K562 (cell line): ENCODE results near the gene CELSR2. TPM values are rescaled to one million over a fixed set of nuclear protein-coding genes. Genes with fewer than 3 reads are reported as not detected.

ENCODE experiments used
- DEAF1 ChIP-seq: fragments of 450-650 bp; formaldehyde crosslinking; IDR thresholded peaks from 2 replicates; pipeline ENCODE4 v1.4.0; 2020; ENCODE audit warnings: mild to moderate bottlenecking, moderate library complexity
- EP400 ChIP-seq: fragments of 450-650 bp; IDR thresholded peaks from 2 replicates; pipeline ENCODE4 v1.6.1; 2017; ENCODE audit warnings: antibody characterized with exemption, mild to moderate bottlenecking, moderate library complexity
- FOXM1 ChIP-seq, 2 experiments: fragments of 450-650 bp in 1 of 2; sonication (generic) in 1 of 2; formaldehyde crosslinking in 1 of 2; IDR thresholded peaks; 2 replicates each; pipeline versions ENCODE4 v1.6.1 to v1.9.0; 2017 to 2022; ENCODE audit warnings: low read depth in 2 of 2, mild to moderate bottlenecking in 2 of 2, missing genetic modification reagents in 1 of 2, moderate library complexity in 1 of 2
- ILK ChIP-seq: fragments of 450-650 bp; IDR thresholded peaks from 2 replicates; pipeline ENCODE4 v1.6.1; 2016; ENCODE audit warnings: missing genetic modification characterization, low read depth, mild to moderate bottlenecking, missing compliant biosample characterization, moderate library complexity, borderline replicate concordance
- KAT7 ChIP-seq: sonication (generic); formaldehyde crosslinking; IDR thresholded peaks from 2 replicates; pipeline ENCODE4 v1.8.0; 2022; ENCODE audit warnings: missing genetic modification reagents, mild to moderate bottlenecking, borderline replicate concordance
- MAFG ChIP-seq: fragments of 450-650 bp; conservative IDR thresholded peaks from 2 replicates; pipeline ENCODE4 v1.6.1; 2016; ENCODE audit warnings: missing genetic modification characterization, missing compliant biosample characterization
- NFE2 ChIP-seq: IDR thresholded peaks from 2 replicates; pipeline ENCODE4 v1.6.1; 2014; ENCODE audit warnings: antibody characterized with exemption, low read depth
- NFE2L1 ChIP-seq: fragments of 450-650 bp; IDR thresholded peaks from 2 replicates; pipeline ENCODE4 v1.6.1; 2016; ENCODE audit warnings: missing genetic modification characterization, low read depth, mild to moderate bottlenecking, missing compliant biosample characterization, moderate library complexity, borderline replicate concordance
- RBM39 ChIP-seq: fragments of 200-400 bp; formaldehyde crosslinking; optimal IDR thresholded peaks from 2 replicates; pipeline ENCODE3; 2018; ENCODE audit warnings: low read depth, low read length
- SMAD3 ChIP-seq: fragments of 450-650 bp; formaldehyde crosslinking; conservative IDR thresholded peaks from 2 replicates; pipeline ENCODE4 v1.4.0; 2020; ENCODE audit warnings: mild to moderate bottlenecking
- SP2 ChIP-seq: IDR thresholded peaks from 2 replicates; pipeline ENCODE4 v1.6.1; 2011; ENCODE audit warnings: mild to moderate bottlenecking, low read depth, low read length, moderate library complexity; ENCODE audit not compliant: poor library complexity, severe bottlenecking; ENCODE audit errors: extremely low read depth
- SRF ChIP-seq, 2 experiments: fragments of 250-450, 450-650 bp in 1 of 2; sonication (Bioruptor Pico) in 1 of 2; sonication (generic) in 1 of 2; formaldehyde crosslinking; IDR thresholded peaks; 2 replicates each; pipeline versions ENCODE4 v1.5.0 to v1.5.1; 2020 to 2022; ENCODE audit warnings: mild to moderate bottlenecking in 1 of 2, missing genetic modification reagents in 1 of 2
- STAT5B ChIP-seq: fragments of 250-450 bp; sonication (Bioruptor Pico); IDR thresholded peaks from 2 replicates; pipeline ENCODE4 v1.8.0; 2021; ENCODE audit warnings: mild to moderate bottlenecking, inconsistent platforms
- TBP ChIP-seq: optimal IDR thresholded peaks from 2 replicates; pipeline ENCODE3; 2011; ENCODE audit warnings: low read depth, low read length, improper control_type of control experiment
- TCF15 ChIP-seq: fragments of 250-450 bp; sonication (Bioruptor Pico); IDR thresholded peaks from 2 replicates; pipeline ENCODE4 v1.8.0; 2022; ENCODE audit warnings: moderate library complexity, mild to moderate bottlenecking, inconsistent platforms
- TSC22D4 ChIP-seq: fragments of 450-650 bp; IDR thresholded peaks from 2 replicates; pipeline ENCODE4 v1.6.1; 2016; ENCODE audit warnings: missing genetic modification characterization, missing biosample characterization, control low read depth
- USF2 ChIP-seq: sonication (generic); formaldehyde crosslinking; IDR thresholded peaks from 2 replicates; pipeline ENCODE4 v1.5.0; 2020; ENCODE audit warnings: missing genetic modification reagents
- XRCC3 ChIP-seq: fragments of 450-650 bp; IDR thresholded peaks from 2 replicates; pipeline ENCODE4 v1.6.1; 2017; ENCODE audit warnings: mild to moderate bottlenecking, moderate library complexity
- ZNF239 ChIP-seq: fragments of 250-450 bp; sonication (Bioruptor Pico); IDR thresholded peaks from 2 replicates; pipeline ENCODE4 v1.4.0; 2020; ENCODE audit warnings: mild to moderate bottlenecking
- ZNF449 ChIP-seq: fragments of 250-450 bp; sonication (Bioruptor Pico); IDR thresholded peaks from 2 replicates; pipeline ENCODE4 v1.8.0; 2022; ENCODE audit warnings: moderate library complexity, mild to moderate bottlenecking, inconsistent platforms
- ZNF830 ChIP-seq: fragments of 250-450 bp; sonication (Bioruptor Pico); IDR thresholded peaks from 2 replicates; pipeline ENCODE4 v1.5.0; 2021; ENCODE audit warnings: mild to moderate bottlenecking
- polyA plus RNA-seq, 8 experiments: library from polyadenylated mRNA; depleted of rRNA in 4 of 8; stranded (reverse) in 5 of 8; unstranded in 3 of 8; fragments of >200 nt; fragmentation: Nextera tagmentation in 2 of 8; fragmentation: Illumina TruSeq in 1 of 8; extraction: Ambion mirVana in 2 of 8; extraction: Trizol in 1 of 8; gene quantifications; 2 replicates each; pipeline versions ENCODE4 v1.2.1 to v1.2.3, GENCODE V29; 2011 to 2014; ENCODE audit warnings: inconsistent platforms in 1 of 8, missing spikeins in 1 of 8
- total RNA-seq, 7 experiments: library from RNA; depleted of rRNA in 6 of 7; stranded (reverse); fragments of >200 nt in 6 of 7; fragmentation: Illumina TruSeq in 2 of 7; extraction: Trizol in 2 of 7; gene quantifications; 2 replicates each; pipeline versions ENCODE4 v1.2.1 to v1.2.3, GENCODE V29; 2011 to 2021; ENCODE audit warnings: low replicate concordance in 1 of 7
- TF ChIP-seq, protein P1 (sequence below), 3 experiments: fragments of 200-800 bp in 1 of 3; sonication (Bioruptor generic) in 1 of 3; sonication (generic) in 1 of 3; formaldehyde crosslinking in 1 of 3; IDR thresholded peaks; 2 replicates each; pipeline versions ENCODE4 v1.6.1 to v1.8.0; 2016 to 2022; ENCODE audit warnings: mild to moderate bottlenecking in 2 of 3, missing compliant biosample characterization in 2 of 3, missing genetic modification characterization in 2 of 3, missing genetic modification reagents in 1 of 3

Gene CELSR2
- total and polyA plus RNA-seq, 9 of the 15 experiments (the other 6 are each of a cell fraction or from before 2014, with no cell fraction given), result 0.31 to 21.9 (median 4.2) TPM

- TF ChIP-seq ZNF830 (CRISPR knock-in tag) (peak; percentile 46; the same call in 1 of the 2 replicates), TSC22D4 (tag) (no peak), SMAD3 (CRISPR knock-in tag) (no peak), FOXM1 (IDR thresholded peaks at IDR 0.05; ENCODE audit: low read depth) (no peak), FOXM1 (CRISPR knock-in tag; IDR thresholded peaks at IDR 0.05; ENCODE audit: low read depth) (no peak), EP400 (no peak), NFE2 (no peak), NFE2L1 (tag) (no peak), XRCC3 (no peak), DEAF1 (CRISPR knock-in tag) (peak; percentile 68), STAT5B (CRISPR knock-in tag) (no peak), TCF15 (CRISPR knock-in tag) (no peak), RBM39 (no peak), ILK (tag) (no peak), TBP (peak; percentile 11), MAFG (tag) (peak; percentile 33; the same call in 1 of the 2 replicates), KAT7 (no peak), ZNF239 (CRISPR knock-in tag) (no peak), SRF (CRISPR knock-in tag; IDR thresholded peaks at IDR 0.05) (peak in 1 of 2 experiments; percentile 93; a peak in 1 of 4 replicates), SP2 (no peak), ZNF449 (no peak), USF2 (CRISPR knock-in tag) (no peak)
- TF ChIP-seq, protein P1, sequence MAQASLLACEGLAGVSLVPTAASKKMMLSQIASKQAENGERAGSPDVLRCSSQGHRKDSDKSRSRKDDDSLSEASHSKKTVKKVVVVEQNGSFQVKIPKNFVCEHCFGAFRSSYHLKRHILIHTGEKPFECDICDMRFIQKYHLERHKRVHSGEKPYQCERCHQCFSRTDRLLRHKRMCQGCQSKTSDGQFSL (CRISPR knock-in tag; IDR thresholded peaks at IDR 0.05), result no peak; the same call in 1 of the 2 replicates
- TF ChIP-seq, protein P1 (tag; IDR thresholded peaks at IDR 0.05), result no peak
Observed at GRCh38 chr1:109277434-109278204, 28.3 kb downstream of the CELSR2 start (continued).
